Hepatic stellate cell (primary cell): ENCODE measurements around the gene GLP2R.
A peak's percentile ranks its signal among the peaks of the same experiment; 100 is the strongest.

Source experiments
- DNase-seq: peaks from one replicate; pipeline ENCODE4 v3.0.0; 2011; ENCODE audit warnings: low spot score

Gene GLP2R

GRCh38 chr17:9922012-9922848 lies 96.5 kb downstream of the GLP2R start:
- no peak for DNase-seq

DNA sequence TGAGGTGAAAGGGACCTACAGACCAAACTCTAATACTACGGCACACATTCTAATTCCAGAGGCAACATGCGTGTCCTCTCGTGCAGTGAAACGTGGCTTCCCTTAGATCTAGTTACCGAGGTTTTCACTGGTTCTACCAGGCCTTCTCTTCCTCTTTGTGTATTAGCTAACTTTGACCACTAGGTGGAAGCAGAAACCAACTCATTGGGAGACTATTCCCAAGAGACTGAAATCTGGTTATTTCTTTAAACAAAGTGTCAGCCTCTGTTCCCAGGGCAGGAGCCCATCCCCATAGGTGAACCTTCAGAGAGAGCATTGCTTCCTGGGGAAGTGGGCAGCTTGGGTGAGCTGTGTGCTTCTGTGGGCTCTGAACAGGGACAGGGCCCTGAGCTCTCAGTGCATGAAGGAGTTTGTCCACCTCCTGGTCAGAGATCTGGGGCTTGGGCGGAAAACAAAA lies 99.0 kb downstream of the GLP2R start:
- peak; percentile 63 for DNase-seq

DNA sequence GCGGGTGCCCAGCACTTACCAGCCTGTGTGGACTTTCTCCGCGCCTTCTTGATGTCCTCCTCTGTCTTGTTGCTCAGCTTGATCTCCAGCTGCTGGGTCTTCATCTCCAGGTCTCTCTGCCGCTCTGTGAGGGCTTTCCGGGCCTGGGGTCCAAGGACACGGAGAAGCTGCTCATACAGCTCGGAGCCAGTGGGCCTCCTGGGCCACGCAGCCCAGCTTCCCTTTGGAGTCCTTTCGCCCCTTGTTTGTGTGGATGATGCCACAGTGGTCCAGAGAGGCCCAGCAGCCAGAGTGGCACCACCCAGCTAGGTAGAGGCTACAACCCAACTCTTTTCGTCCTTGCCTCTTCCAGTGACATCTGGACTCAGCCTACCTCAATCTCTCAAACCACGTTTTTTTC lies 99.7 kb downstream of the GLP2R start:
- no peak for DNase-seq

- no peak for DNase-seq
Observed at GRCh38 chr17:9926150-9926804, 100.6 kb downstream of the GLP2R start.

DNA sequence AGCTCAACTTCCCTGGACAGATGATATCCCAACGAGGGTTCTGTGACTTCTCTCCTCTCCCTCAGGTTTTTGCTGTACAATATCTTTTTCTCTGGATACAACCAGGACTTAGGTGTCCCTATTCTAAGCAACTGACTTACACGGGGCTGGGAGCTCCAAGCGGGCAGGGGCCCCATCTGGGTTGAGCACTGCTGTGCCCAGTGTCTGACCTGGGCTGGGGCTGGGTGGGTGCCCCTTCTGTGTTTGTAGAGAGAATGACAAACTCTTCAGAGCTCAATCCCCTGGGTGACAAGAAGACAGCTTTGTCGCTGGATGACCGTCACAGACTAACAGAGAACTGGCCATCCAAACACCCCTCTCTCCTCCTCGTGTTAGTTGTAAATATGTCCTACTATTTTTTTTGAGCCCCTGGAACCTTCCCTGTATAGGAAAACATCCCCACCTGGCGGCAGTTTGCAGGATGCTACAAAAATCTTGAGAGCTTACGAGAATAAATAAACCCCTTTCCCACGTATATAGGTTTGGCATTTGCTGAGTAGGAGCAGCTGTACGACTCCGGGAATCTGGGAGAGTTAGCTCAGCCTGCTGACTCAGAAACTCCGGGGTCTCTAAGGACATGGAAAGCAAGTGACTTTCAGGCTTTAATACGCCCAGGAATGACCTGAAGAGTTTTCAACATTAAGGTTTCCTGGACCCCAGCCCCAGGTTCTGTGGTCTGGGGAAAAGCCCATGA lies 103.0 kb downstream of the GLP2R start:
- DNase-seq, result peak; percentile 17

DNA sequence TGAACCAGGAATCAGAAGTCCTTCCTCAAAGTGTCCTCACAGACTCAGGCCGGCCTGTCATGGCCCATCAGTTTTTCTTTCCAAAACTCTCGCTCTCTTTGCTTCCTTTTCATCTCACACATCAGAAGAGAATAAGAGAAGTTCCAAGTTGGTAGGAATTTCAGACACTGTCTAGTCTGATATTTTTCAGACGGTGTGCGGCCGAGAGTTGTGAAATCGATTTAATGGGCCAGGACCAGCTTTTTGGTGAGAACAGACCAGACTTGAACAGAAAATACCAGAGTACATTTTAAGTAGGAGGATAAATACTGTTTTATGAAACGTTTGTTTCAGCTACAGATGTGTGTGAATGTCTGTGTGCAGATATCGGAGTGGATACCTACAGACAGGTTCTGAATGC lies 104.1 kb downstream of the GLP2R start:
- DNase-seq, result no peak

- DNase-seq, result no peak
Observed at GRCh38 chr17:9931144-9931741, 105.5 kb downstream of the GLP2R start.

DNA sequence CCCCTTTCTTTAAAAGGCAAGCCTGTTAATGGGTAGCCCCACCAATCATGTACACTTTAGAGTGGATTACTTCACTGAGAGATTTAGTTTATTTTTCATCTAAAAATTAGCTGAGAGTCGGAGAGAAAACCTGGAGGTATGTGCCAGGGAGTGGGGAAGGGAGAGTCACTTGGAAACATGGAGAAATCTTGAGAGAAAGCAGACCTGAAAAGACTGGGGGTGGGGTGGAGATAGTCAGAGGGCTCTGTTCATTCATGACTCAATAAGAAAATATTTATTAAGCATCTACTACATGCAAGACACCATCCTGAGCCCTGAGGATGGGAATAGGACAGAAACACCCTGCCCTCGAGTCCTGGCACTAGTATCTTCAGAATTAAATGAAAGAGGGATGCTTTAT lies 106.8 kb downstream of the GLP2R start:
- no peak for DNase-seq

GRCh38 chr17:9934331-9934730 lies 108.6 kb downstream of the GLP2R start:
- no peak for DNase-seq

DNA sequence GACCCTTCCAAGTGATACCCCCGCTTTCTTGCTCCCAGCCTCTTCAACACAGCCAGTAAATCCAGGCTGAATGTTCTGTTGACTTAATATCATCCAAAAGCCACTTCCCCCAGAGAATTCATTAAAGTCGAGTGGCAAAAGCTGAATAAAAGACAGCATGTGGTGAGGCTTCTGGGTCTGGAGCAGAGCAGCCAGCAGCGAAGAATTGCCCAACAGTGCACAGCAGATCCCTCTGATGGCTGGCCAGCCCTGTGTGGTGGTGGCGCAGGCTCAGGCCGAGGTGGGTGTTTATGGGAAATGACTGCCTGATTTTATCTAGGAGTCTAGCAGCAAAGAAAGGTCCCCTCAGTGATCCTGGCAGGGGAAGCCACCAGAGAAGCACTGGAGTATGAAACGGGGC lies 109.7 kb downstream of the GLP2R start:
- no peak for DNase-seq

DNA sequence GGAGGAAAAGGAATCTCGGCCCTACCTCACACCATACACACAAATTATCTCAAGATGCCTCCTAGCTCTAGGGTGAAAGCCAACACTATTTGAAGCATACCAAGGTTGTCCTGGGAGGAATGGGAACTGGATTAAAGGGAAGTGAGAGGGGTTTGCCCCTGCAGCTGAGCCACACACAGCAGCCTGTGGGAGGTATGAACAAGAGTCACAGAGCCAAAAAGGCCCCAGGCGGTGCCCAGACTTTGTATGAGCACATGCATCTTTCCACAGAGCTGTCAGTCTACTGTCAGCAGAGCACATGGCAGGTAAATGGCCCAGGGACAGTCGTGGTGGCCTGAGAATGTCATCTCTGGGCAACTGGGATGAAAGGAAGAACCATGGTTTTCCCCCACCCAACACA lies 110.4 kb downstream of the GLP2R start:
- DNase-seq, result no peak

DNA sequence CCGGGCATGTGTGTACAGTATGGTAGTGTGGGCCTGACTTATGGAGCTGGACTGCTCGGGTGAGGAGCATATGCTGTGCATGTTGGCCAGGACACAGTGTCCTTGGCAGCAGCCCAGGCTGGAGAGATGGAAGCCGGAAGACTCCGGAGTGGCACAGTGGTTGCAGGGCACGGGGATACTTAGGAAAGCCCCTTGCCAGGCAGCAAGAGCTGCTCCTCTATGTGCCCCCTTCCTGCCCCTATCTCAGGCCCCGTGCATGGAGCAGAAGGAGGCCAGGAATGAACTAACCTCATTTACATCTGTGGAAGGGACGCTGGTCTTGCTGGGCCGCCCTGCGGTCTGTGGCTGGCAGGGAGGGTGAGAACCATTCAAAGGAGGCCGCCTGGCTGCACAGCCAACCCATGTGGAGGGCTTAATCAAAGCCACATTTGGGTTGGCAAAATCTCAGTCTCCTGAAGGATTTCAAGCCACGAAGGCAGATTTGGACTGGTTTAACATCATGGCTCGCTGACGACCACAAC lies 111.6 kb downstream of the GLP2R start:
- DNase-seq, result no peak

GRCh38 chr17:9937901-9938300 lies 112.2 kb downstream of the GLP2R start:
- no peak for DNase-seq

DNA sequence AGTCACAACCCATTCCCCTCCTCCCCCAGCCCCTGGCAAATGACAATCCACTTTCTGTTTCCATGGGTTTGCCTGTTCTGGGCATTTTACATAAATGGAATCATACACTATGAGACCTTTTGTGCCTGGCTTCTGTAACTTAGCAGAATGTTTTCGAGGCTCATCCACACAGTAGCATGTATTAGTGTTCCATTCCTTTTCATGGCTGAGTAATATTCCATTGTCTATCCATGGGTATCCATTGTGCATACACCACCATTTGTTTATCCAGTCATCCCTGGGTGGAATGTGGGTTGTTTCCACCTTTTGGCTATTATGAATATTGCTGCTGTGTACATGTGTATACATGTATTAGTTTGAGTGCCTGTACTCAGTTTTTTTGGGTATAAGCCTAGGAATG lies 113.0 kb downstream of the GLP2R start:
- DNase-seq, result no peak

GRCh38 chr17:9940841-9941240 lies 115.1 kb downstream of the GLP2R start:
- DNase-seq, result no peak

- no peak for DNase-seq
Observed at GRCh38 chr17:9941305-9941704, 115.6 kb downstream of the GLP2R start.
